GM15510 (cell line): ENCODE results near the gene TYK2.

ENCODE experiments used
- POLR2A ChIP-seq: IDR thresholded peaks from 3 replicates; pipeline ENCODE4 v1.6.1; 2011; ENCODE audit warnings: borderline replicate concordance; ENCODE audit not compliant: insufficient read length; ENCODE audit errors: extremely low read depth

The TYK2 gene

DNA sequence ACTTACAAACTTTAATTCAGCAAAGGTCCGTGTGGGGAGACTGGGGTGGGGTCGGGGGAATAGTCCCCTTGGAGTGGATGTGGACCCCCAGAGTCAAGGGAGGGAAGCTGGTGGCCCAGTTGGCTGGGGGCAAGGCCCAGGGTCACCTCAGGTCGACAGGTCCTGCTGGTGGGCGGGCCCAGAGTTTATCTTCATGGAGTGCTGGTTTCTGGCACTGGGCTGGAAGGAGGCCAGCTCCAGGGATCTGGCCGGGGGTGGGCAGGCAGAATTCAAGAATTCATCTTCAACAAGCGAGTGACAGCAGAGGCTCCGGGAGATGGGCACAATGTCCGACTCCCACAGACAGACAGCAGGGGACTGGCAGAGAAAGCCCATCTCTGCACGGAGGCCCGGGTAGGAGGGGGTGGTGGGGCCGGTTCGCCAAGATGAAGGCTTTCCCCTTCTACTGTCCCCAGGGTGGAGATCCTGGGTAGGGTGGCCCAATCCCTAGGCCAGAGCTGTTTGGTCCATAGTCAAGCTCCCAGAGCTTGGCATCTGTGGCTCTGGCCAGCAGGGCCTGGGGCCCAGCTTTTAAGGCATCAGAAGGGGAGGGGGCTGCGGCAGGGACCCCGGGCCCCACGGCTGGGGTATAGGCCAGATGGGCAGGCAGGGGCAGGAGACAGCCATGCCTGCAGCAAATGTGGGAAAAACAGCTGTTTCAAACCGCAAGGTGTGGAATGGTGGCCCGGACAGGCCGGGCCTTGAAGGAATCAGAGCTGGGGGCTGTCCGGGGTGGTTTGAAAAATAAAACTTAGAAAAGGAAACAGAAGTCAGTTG is 63.9 kb downstream of the TYK2 start:
- TF ChIP-seq POLR2A, result no peak

DNA sequence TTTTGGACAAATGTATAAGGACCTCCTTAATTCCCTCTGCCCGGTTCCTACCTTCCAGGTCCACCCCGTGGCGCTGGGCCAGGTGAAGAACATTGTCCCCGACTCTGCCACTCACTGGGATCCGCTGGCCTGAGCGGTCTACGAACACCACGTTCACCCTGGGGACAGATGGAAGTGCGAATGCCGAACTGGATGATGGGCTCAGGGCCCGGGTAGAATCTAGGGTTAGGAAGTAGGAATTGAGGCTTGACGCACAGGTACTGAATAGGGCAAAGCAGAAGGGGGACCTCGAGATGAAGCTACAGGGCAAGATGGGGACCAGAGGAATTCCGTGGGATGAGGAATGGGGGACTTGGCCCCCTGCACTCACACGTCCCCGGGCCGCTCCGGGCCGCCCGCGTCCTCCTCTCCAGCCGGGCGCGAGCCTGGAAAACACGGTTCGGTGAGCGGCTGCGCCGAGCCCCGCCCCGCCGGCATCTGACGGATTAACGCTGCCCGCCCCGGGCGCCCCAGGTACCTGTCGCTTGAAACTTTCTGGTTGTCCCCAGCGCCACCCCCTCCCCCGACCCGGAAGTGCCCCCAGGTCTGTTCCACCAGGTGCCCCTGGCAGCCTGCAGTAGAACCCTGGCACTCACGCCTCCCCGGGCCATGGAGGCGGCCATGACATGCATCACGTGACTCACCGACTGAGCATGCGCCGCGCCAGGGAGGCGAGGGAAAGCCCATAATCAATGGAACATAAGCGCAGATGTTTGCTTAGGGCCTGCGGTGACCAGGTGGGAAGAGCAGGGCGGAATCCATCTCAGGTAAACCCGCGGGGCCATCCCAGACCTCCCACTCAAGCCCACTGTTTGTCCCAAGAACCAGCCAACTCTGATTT is 64.8 kb downstream of the TYK2 start, which contains the start of gene FDX2:
Gene FDX2, minus strand, starts transcription at position 681 of the 880 bp plus-strand sequence. Its CDS starts 19 bp downstream, at position 662.
- TF ChIP-seq POLR2A, result peak; percentile 76

DNA sequence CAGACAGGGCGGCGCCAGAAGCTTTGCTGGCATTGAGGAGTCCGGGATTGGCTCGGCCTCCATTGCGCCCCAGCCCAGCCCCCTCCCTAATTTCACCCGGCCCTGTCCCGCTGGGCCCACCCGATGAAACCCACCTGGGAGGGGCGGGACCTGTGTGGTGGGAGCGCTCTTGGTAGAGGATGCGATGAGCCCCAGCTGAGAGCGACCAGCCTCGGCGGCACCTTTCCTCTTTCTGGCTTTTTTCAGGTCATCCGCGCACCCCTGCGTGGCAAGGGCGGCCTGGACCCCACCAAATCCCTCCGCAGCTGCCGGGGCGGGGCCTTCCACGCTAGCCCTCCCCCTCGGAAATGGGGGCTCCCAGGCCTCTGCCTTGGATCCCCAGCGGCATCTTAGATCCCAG is 70.9 kb downstream of the TYK2 start, which contains the start of gene ZGLP1:
Gene ZGLP1, minus strand, starts transcription at position 393 of the 400 bp plus-strand sequence.
- no peak for TF ChIP-seq POLR2A

DNA sequence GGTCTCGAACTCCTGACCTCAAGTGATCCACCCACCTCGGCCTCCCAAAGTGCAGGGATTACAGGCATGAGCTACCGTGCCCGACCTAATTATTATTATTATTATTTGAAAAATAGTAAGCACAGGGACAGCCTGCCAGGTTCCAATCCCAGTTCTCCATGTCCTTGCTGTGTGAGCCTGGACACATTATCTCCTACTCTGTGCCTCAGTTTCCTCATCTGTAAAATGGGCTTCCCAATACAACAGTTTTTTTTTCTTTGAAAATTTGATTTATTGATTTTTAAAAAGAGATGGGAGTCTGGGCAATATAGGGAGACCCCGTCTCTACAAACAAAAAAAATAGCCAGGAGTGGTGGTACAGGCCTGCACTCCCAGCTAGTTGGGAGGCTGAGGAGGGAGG is 74.0 kb downstream of the TYK2 start:
- no peak for TF ChIP-seq POLR2A

DNA sequence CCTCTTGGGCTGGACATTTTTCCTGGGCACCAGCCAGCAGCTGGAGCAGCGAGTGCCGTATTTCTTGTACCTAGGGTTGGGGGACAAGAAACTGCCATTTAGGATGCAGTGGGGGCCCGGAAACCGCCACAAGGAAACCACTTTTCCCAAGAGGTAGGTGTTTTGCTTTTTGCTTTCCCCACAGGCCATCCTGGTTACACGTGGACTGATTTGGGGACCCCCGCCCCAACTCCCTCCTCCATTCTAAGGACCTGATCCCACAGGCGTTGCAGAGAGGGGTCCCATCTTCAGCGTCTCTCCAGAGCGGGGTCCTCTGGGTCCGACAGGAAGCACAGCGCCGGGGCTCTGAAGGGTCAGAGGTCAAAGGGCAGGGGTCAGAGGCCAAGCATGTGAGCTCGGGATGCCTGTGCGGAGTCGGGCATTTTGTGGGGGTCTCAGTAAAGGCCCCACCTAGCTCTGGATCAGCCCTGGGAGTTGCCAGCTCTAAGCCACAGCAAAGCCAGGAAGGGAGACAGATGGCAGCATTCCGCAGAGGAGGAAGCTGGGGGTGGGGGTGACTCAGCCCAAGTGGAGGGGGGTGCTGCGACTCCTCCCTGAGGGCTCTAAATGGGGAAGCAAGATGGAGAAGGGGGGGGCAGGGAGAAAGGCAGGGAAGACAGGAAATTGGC is 75.1 kb downstream of the TYK2 start:
- TF ChIP-seq POLR2A, result no peak
